ENCODE results near the gene GNG7.
"Not testable (repeated sequence)": the region's sequence is repeated elsewhere in the genome, so short reads cannot be mapped to it uniquely, and the experiment has no call there.

The GNG7 gene

GRCh38 chr19:2610637-2611482 lies 91.6 kb downstream of the GNG7 start:
- peak overlapping the region; percentile 36; the same call in 1 of the 2 replicates for H3K27ac ChIP-seq
- TF ChIP-seq CTCF (conservative IDR thresholded peaks at IDR 0.05), result peak; percentile 96

GRCh38 chr19:2609389-2610116 lies 92.9 kb downstream of the GNG7 start:
- no peak overlapping the region for H3K27ac ChIP-seq
- no peak for TF ChIP-seq CTCF (conservative IDR thresholded peaks at IDR 0.05)

GRCh38 chr19:2609034-2609388 lies 93.5 kb downstream of the GNG7 start:
- not testable (repeated sequence) for H3K27ac ChIP-seq

GRCh38 chr19:2608602-2608922 lies 93.9 kb downstream of the GNG7 start:
- no peak for TF ChIP-seq CTCF (conservative IDR thresholded peaks at IDR 0.05)
- H3K27ac ChIP-seq, result no peak overlapping the region

- no peak for TF ChIP-seq CTCF (conservative IDR thresholded peaks at IDR 0.05)
- H3K27ac ChIP-seq, result no peak overlapping the region
Observed at GRCh38 chr19:2607712-2608601, 94.5 kb downstream of the GNG7 start.

- H3K27ac ChIP-seq, result not testable (repeated sequence)
Observed at GRCh38 chr19:2606774-2607173, 95.7 kb downstream of the GNG7 start.

- not testable (repeated sequence) for H3K27ac ChIP-seq
Observed at GRCh38 chr19:2605889-2606288, 96.6 kb downstream of the GNG7 start.

GRCh38 chr19:2604747-2605329 lies 97.7 kb downstream of the GNG7 start:
- TF ChIP-seq CTCF (conservative IDR thresholded peaks at IDR 0.05), result no peak

More at GRCh38 chr19:2604747-2605329, 97.7 kb downstream of the GNG7 start:
- H3K27ac ChIP-seq, result no peak overlapping the region
